Ishikawa (cell line): Measurements from ENCODE around the gene LONP1.

Source experiments
- CEBPB ChIP-seq: IDR thresholded peaks from 2 replicates; pipeline ENCODE4 v1.6.1; 2012
- EGR1 ChIP-seq: IDR thresholded peaks from 2 replicates; pipeline ENCODE4 v1.6.1; 2012
- EP300 ChIP-seq: IDR thresholded peaks from 2 replicates; pipeline ENCODE4 v1.6.1; 2012; ENCODE audit warnings: borderline replicate concordance
- TAF1 ChIP-seq: IDR thresholded peaks from 2 replicates; pipeline ENCODE4 v1.6.1; 2012; ENCODE audit warnings: low read depth, mild to moderate bottlenecking
- TF ChIP-seq, protein P1 (sequence below): IDR thresholded peaks from 2 replicates; pipeline ENCODE4 v1.6.1; 2012

DNA sequence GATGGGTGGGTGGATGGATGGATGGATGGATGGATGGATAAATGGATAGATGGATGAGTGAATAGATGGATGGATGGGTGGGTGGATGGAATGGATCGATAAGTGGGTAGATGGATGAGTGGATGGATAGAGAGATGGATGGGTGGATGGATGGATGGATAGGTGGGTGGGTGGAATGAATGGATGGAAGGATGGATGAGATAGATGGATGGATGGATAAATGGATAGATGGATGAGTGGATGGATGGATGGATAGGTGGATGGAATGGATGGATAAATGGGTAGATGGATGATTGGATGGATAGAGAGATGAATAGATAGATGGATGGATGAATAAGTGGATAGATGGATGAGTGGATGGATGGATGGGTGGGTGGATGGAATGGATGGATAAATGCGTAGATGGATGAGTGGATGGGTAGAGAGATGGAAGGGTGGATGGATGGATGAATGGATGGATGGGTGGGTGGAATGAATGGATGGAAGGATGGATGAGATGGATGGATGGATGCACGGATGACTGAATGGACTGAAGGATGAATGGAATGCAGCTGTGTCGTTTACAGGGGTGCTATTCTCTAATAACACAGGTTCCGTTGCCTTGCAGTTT lies 42.8 kb upstream of the LONP1 start:
- TF ChIP-seq EP300 = no peak
- no peak for TF ChIP-seq EGR1
- TF ChIP-seq TAF1 = no peak
- TF ChIP-seq CEBPB = no peak
- TF ChIP-seq, protein P1, sequence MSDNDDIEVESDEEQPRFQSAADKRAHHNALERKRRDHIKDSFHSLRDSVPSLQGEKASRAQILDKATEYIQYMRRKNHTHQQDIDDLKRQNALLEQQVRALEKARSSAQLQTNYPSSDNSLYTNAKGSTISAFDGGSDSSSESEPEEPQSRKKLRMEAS = no peak
